ENCODE measurements around the gene LAMA2. TPM values are rescaled to one million over a fixed set of nuclear protein-coding genes. Genes with fewer than 3 reads are reported as not detected.

The LAMA2 gene
- total and polyA plus RNA-seq, 2 of the 8 experiments (the other 6 are each of a cell fraction or from before 2014, with no cell fraction given) = 1.3 to 3.8 TPM

DNA sequence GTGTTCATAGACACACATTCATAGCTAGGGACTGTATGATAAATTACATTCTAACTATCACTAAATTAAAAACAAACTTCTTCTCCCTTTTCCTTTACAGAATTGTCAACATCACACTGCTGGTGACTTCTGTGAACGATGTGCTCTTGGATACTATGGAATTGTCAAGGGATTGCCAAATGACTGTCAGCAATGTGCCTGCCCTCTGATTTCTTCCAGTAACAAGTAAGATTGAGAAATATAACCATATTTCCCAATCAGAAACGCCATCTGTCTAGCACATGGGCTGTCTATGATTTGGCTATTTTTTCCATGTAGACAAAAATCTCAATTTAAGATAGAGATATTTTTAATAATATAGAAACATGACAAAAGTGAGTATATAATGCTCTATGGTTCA is 459.3 kb downstream of the LAMA2 start:
- no peak overlapping the region for H2BK15ac ChIP-seq (ENCODE audit: low read length)
- H3K4ac ChIP-seq (replicated peaks; ENCODE audit: insufficient read length, low read depth, low read length) = no peak overlapping the region
- H3K56ac ChIP-seq (replicated peaks; ENCODE audit: insufficient read length, low read depth, low read length) = no peak overlapping the region
- H2BK20ac ChIP-seq (ENCODE audit: low read length) = no peak overlapping the region
- DNase-seq (ENCODE audit: low read depth in 1 of 2, low spot score in 2 of 2) (no peak), FAIRE-seq (no peak)
- no peak overlapping the region for H2BK120ac ChIP-seq (replicated peaks; ENCODE audit: low read depth, low read length)
- no peak overlapping the region for H3K14ac ChIP-seq (ENCODE audit: insufficient read length)
- POLR2A ChIA-PET (ENCODE audit: partially characterized antibody) = no interaction called here
- H2AFZ ChIP-seq (ENCODE audit: low read length) = no peak overlapping the region
- H3K9me3 ChIP-seq (ENCODE audit: insufficient read depth in 2 of 2, low read depth in 1 of 2, low read length in 1 of 2) = no peaks in the 10 kb centered on the region
- H3K27me3 ChIP-seq (replicated peaks in 1 of 4; ENCODE audit: control insufficient read depth in 3 of 4, extremely low read depth in 1 of 4, insufficient read depth in 3 of 4, low read length in 3 of 4) = no peaks in the 10 kb centered on the region
- no peak overlapping the region for H3K4me2 ChIP-seq (ENCODE audit: insufficient read depth in 1 of 2, low read depth in 2 of 2, low read length in 2 of 2)
- no peak overlapping the region for H2AK5ac ChIP-seq (ENCODE audit: low read depth, low read length)
- H4K20me1 ChIP-seq (replicated peaks in 1 of 2; ENCODE audit: control insufficient read depth in 1 of 2, insufficient read depth in 2 of 2, low read length in 2 of 2) = no peaks in the 10 kb centered on the region
- H2BK12ac ChIP-seq (ENCODE audit: low read depth, low read length) = no peak overlapping the region
- H3K4me1 ChIP-seq (replicated peaks in 1 of 4; ENCODE audit: control insufficient read depth in 3 of 4, insufficient read depth in 4 of 4, low read length in 3 of 4) = peaks cover 0 to 8% (median 1%) of the 10 kb centered on the region in 4 experiments; a peak in 1 of 7 replicates
- H3K79me2 ChIP-seq (ENCODE audit: control insufficient read depth in 1 of 2, insufficient read depth in 2 of 2, low read length in 2 of 2) = no peaks in the 10 kb centered on the region
- no peak overlapping the region for H4K5ac ChIP-seq (ENCODE audit: insufficient read length, low read depth, low read length)
- H3K36me3 ChIP-seq (ENCODE audit: control insufficient read depth in 2 of 4, insufficient read depth in 4 of 4, low read length in 3 of 4) = no peaks in the 10 kb centered on the region
- H3K18ac ChIP-seq (ENCODE audit: extremely low read depth, low read length) = no peak overlapping the region
- H3K27ac ChIP-seq (ENCODE audit: low read depth, low read length) = no peak overlapping the region
- no peak overlapping the region for H3K9ac ChIP-seq (replicated peaks in 1 of 4; ENCODE audit: extremely low read depth in 1 of 4, low read depth in 3 of 4, low read length in 3 of 4)
- H3K23ac ChIP-seq (ENCODE audit: insufficient read length) = no peak overlapping the region
- no peak overlapping the region for H4K91ac ChIP-seq (replicated peaks; ENCODE audit: insufficient read length, low read length)
- no peaks in the 10 kb centered on the region for H3K23me2 ChIP-seq (ENCODE audit: low read depth, low read length)
- H3K79me1 ChIP-seq (ENCODE audit: low read depth, low read length) = no peaks in the 10 kb centered on the region; the same call in 1 of the 2 replicates
- no peak overlapping the region for H2BK5ac ChIP-seq (ENCODE audit: low read depth, low read length)
- WGBS, 2 experiments (ENCODE audit: extremely low coverage in 1 of 2, insufficient coverage in 1 of 2, insufficient read length in 1 of 2, insufficient replicate concordance in 2 of 2, low coverage in 1 of 2, low lambda C conversion rate in 2 of 2, missing lambda C conversion rate in 1 of 2) = 92% methylated on average over 2 of the region's 2 CpGs; no CpG with 5 or more reads in 1 of the 2 experiments
- no peak overlapping the region for H4K8ac ChIP-seq (ENCODE audit: extremely low read depth, insufficient read depth, low read length)
- CTCF ChIA-PET (ENCODE audit: partially characterized antibody) = interaction anchor here (1.3 to 1.8 kb wide), 2 partner anchors 9 to 27 kb away, joined by 3 to 4 read pairs; no protein-coding TSS in a partner anchor
- H3K4me3 ChIP-seq (ENCODE audit: extremely low read depth in 1 of 4, insufficient read depth in 2 of 4, low read depth in 3 of 4, low read length in 4 of 4) = no peak overlapping the region
- TF ChIP-seq BACH1 (IDR thresholded peaks at IDR 0.05; ENCODE audit: low read length) = no peak
